ENCODE results near the gene RPS24.
A peak's percentile ranks its signal among the peaks of the same experiment; 100 is the strongest.

Gene RPS24

GRCh38 chr10:78028438-78029268 lies 5.0 kb upstream of the RPS24 start:
- DNase-seq: no peak

- DNase-seq: peak; percentile 88
Measured at GRCh38 chr10:78029269-78030226, 4.1 kb upstream of the RPS24 start, which contains the start of gene POLR3A. Gene POLR3A (minus strand): TSS chr10:78029515. CDS start chr10:78029407, 108 bp downstream.

DNA sequence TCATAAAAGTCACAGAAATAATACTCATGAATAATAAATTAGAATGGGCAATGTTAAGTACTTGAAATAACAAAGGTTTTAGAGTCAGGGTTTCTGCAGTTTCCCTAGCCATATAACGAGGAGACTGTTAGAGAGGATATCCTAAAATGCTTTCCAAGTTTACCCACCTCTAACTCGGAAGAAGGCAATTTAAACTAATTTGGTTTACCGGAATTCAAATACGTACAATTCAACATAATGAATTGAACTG lies 351 bp upstream of the RPS24 start:
- DNase-seq: no peak

DNA sequence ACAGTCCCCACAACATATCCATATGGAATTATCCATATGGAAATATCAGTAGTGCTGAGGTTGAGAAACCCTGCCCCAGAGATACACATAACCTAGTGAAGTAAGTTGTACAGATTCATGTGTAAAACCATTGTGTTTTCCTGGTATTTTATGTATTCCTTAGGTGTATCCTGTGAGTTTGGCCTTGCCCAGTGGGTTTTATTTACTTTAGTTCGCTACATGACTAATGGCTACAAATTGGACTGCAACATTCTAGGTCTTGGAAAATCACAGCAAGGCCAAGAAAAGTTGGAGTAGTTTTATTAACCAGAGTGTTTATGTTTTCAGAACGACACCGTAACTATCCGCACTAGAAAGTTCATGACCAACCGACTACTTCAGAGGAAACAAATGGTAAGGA lies 1.4 kb downstream of the RPS24 start:
- no peak for DNase-seq

- DNase-seq: no peak
Measured at GRCh38 chr10:78035437-78035836, 1.8 kb downstream of the RPS24 start.

GRCh38 chr10:78035933-78036583 lies 2.4 kb downstream of the RPS24 start:
- no peak for DNase-seq

- DNase-seq: no peak
Measured at GRCh38 chr10:78038105-78038504, 4.4 kb downstream of the RPS24 start.

DNA sequence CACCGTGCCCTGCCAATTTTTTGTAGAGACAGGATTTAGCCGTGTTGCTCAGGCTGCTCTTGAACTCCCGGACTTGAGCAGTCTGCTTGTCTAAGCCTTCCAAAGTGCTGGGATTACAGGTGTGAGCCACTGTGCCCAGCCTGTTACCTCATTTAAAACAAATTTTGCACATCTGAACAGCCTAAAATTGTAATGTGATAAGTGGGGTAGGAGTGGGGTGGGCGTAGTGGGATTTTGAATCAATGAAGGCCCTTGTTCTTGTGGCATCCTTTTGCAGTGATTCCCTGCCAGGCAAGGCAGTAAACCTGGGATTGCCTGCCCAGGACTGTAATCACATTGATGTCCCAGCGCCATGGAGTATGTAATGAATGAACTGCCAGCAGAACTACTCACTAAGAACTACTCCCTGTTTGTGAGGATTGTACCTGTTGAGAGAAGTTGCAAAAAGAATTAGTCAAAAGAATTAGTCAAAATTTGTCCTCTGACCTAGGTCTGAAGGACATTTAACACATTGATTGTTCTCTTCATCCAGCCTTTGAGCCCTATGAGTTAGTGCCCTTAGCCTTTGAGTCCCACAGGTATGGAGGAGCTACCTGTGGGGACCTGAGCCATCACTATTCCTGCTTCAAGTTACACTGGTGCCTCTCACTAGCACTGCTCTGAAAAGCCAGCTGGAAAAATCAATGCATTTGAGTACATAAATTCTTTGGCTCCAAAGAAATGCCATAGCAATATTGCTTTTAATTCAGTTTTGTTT lies 5.3 kb downstream of the RPS24 start:
- no peak for DNase-seq

GRCh38 chr10:78039743-78040142 lies 6.1 kb downstream of the RPS24 start:
- DNase-seq: no peak

DNA sequence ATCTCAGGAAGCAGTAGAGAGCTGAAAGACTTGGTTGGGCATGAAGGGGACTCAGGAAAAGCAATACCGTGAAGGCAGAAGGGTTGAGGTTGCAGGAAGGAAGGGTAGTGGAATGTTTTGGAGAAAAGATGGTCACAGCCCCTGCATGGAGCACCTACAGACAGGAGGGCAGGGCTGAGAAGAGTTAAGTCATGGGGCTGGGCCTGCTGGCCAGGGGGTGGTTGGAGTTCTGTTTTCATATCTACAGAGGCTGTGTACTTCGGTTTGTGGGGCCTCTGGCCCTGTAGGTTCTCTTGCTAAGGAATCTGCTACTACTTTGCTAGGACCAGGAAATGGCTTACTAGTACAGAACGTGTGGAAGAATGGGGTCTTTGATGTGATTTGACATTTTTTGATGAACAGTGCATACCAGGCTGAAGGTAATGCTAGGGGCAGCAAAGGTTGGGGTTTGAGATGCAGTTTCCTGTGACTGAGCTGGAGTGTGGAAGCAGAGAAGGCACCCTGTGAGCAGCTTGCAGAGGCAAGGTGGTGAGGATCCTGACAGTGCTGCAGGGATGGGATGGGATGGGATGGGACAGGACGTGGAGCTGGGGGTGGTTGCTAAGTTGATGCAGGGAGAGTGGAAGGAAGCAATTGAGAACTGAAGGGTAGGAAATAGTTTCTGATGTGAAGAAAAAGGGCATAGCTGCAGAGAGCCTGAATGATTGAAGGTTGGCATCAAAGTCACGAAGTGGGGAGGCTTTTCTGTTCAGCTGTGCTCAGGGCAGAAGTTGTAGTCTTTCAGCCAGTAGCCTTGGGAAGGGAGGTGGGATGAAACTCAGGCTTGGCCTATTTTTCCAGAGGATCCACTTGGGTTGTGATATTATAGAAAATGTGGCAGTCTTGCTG lies 7.8 kb downstream of the RPS24 start:
- no peak for DNase-seq

- no peak for DNase-seq
Measured at GRCh38 chr10:78042058-78042751, 8.5 kb downstream of the RPS24 start.

GRCh38 chr10:78042752-78043104 lies 9.1 kb downstream of the RPS24 start:
- no peak for DNase-seq

GRCh38 chr10:78044179-78044578 lies 10.5 kb downstream of the RPS24 start:
- no peak for DNase-seq

- no peak for DNase-seq
Measured at GRCh38 chr10:78044699-78045098, 11.0 kb downstream of the RPS24 start.

- no peak for DNase-seq
Measured at GRCh38 chr10:78045237-78045636, 11.6 kb downstream of the RPS24 start.

GRCh38 chr10:78045856-78046255 lies 12.2 kb downstream of the RPS24 start:
- no peak for DNase-seq

GRCh38 chr10:78046711-78047269 lies 13.1 kb downstream of the RPS24 start:
- DNase-seq: no peak

GRCh38 chr10:78047314-78047891 lies 13.7 kb downstream of the RPS24 start:
- peak; percentile 57 for DNase-seq

GRCh38 chr10:78049851-78050250 lies 16.2 kb downstream of the RPS24 start:
- DNase-seq: no peak

GRCh38 chr10:78053211-78053868 lies 19.7 kb downstream of the RPS24 start:
- DNase-seq: no peak
